Psoas muscle (tissue), 8 donors: ENCODE measurements around the gene OLFM3. TPM values are rescaled to one million over a fixed set of nuclear protein-coding genes. Genes with fewer than 3 reads are reported as not detected.

ENCODE experiments used
- ATAC-seq, 4 donors: fragments of 200-7000 bp; cut with Tn5 transposase; one replicate each; pipeline ENCODE4 v1.9.1; 2020; ENCODE audit warnings: moderate library complexity in 3 of 4, mild to moderate bottlenecking in 2 of 4
- DNase-seq, 2 donors: peaks; one replicate each; pipeline ENCODE4 v3.0.0-alpha.2; 2020
- H3K27ac ChIP-seq: fragments of 200-600 bp; one replicate; pipeline ENCODE4 v1.8.0; 2022
- H3K27me3 ChIP-seq, 3 donors: fragments of 200-600 bp in 1 of 3; one replicate each; pipeline versions ENCODE4 v1.6.1 to v1.8.0; 2013 to 2022; ENCODE audit warnings: low read length in 2 of 3, mild to moderate bottlenecking in 2 of 3, moderate library complexity in 1 of 3; ENCODE audit not compliant: insufficient read depth in 3 of 3
- H3K36me3 ChIP-seq, 2 donors: fragments of 200-600 bp in 1 of 2; one replicate each; pipeline versions ENCODE4 v1.6.1 to v1.8.0; 2013 to 2022; ENCODE audit warnings: low read depth in 1 of 2, mild to moderate bottlenecking in 1 of 2, moderate library complexity in 1 of 2; ENCODE audit not compliant: insufficient read depth in 1 of 2
- H3K4me1 ChIP-seq: fragments of 200-600 bp; one replicate; pipeline ENCODE4 v1.8.0; 2022
- H3K4me3 ChIP-seq: fragments of 200-600 bp; one replicate; pipeline ENCODE4 v1.8.0; 2022; ENCODE audit warnings: mild to moderate bottlenecking
- H3K9me3 ChIP-seq: fragments of 200-600 bp; one replicate; pipeline ENCODE4 v1.8.0; 2022
- WGBS, 3 donors: extraction: QIAGEN DNeasy Blood & Tissue Kit; methylation state at CpG; one replicate each; pipeline versions ENCODE4 v1.1.6 to v1.1.7; 2013; 5-methylcytosine and 5-hydroxymethylcytosine counted together
- intact Hi-C, 2 donors: fragments of 100-400 bp; cut with DNase I; formaldehyde crosslinking; loops; one replicate each; pipeline versions ENCODE4 v1.11.0 to v1.14.2; 2022
- polyA plus RNA-seq, 3 donors: library from polyadenylated mRNA; stranded (reverse); fragments of 200-250 nt; gene quantifications; one replicate each; pipeline ENCODE4 v1.2.3, GENCODE V29; 2013
- total RNA-seq, 4 donors: library from RNA; stranded (reverse); fragmentation: NEBNext Ultra II Directional in 2 of 4; extraction: Animal tissue kit (Norgen Biotek cat#: 25700) in 2 of 4; gene quantifications; one replicate each; pipeline versions ENCODE4 v1.2.1 to v1.2.4, GENCODE V29; 2021 to 2023
- TF ChIP-seq, protein P1 (sequence below): fragments of 200-600 bp; IDR thresholded peaks from one replicate; pipeline ENCODE4 v1.8.0; 2022; ENCODE audit warnings: antibody characterized with exemption
- donor health status: healthy with polysubstance abuse.
- donor health status: DM: no; HTN: no; CAD: no; lungs with moderate emphysema.
- donor health status: Bipolar disorder and iron deficiency.
- donor health status: healthy.
- donor health status: DM: yes; HTN: yes; CAD: no.
- donor health status: DM: no; HTN: no; CAD: no.
- donor health status: DM: no; HTN: no; CAD: no.
- donor health status: DM: yes; HTN: yes; CAD: no.

OLFM3 gene
- total and polyA plus RNA-seq, 7 donors, result 0.01 TPM; not detected in 6

GRCh38 chr1:101757985-101758384, 238.7 kb downstream of the OLFM3 start:
- H3K27ac ChIP-seq, result no peak overlapping the region
- ATAC-seq (no peak), DNase-seq (no peak)
- TF ChIP-seq, protein P1, sequence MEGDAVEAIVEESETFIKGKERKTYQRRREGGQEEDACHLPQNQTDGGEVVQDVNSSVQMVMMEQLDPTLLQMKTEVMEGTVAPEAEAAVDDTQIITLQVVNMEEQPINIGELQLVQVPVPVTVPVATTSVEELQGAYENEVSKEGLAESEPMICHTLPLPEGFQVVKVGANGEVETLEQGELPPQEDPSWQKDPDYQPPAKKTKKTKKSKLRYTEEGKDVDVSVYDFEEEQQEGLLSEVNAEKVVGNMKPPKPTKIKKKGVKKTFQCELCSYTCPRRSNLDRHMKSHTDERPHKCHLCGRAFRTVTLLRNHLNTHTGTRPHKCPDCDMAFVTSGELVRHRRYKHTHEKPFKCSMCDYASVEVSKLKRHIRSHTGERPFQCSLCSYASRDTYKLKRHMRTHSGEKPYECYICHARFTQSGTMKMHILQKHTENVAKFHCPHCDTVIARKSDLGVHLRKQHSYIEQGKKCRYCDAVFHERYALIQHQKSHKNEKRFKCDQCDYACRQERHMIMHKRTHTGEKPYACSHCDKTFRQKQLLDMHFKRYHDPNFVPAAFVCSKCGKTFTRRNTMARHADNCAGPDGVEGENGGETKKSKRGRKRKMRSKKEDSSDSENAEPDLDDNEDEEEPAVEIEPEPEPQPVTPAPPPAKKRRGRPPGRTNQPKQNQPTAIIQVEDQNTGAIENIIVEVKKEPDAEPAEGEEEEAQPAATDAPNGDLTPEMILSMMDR, result no peak
- intact Hi-C loops, result no loop called here
- H3K4me3 ChIP-seq, result no peak overlapping the region
- 74 to 77% (median 75%) methylated on average over 5 of the region's 5 CpGs for WGBS, 3 donors
- H3K27me3 ChIP-seq, result no peaks in the 10 kb centered on the region
- H3K36me3 ChIP-seq, result no peaks in the 10 kb centered on the region
- no peaks in the 10 kb centered on the region for H3K9me3 ChIP-seq
- no peaks in the 10 kb centered on the region for H3K4me1 ChIP-seq

DNA sequence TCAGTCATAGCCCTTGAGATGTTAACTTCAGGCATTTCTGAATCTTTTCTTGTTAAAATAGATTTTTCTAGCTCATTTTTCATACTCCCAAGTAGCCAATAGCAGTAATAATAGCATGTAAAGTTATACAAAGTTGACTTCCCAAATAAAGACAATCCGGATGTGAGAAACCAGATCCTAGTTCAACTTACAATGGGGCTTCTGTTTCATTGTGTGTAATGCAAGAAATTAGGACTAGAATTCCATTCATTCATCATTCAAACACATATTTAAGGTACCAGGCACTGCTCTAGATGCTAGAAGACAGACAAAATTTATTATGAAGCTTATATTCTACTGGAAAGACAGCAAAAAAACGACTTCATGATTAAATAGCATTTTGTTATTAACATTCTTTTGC, 240.3 kb downstream of the OLFM3 start:
- 23 to 33% (median 25%) methylated on average over 2 of the region's 2 CpGs for WGBS, 3 donors
- intact Hi-C loops, result no loop called here
- Histone ChIP-seq H3K27ac (no peak overlapping the region), H3K4me1 (no peaks in the 10 kb centered on the region), H3K36me3 (no peaks in the 10 kb centered on the region), H3K9me3 (no peaks in the 10 kb centered on the region), H3K4me3 (no peak overlapping the region), H3K27me3 (no peaks in the 10 kb centered on the region)
- no peak for DNase-seq
- TF ChIP-seq, protein P1, result no peak
- ATAC-seq, result no peak
